Stimulated activated CD8-positive, alpha-beta memory T cell treated with anti-CD3 and anti-CD28 coated beads, Interleukin-2, amount 100 ng/mL, for 1 hour (primary cell): ENCODE results near the gene HGD.

ENCODE experiments used
- DNase-seq, 2 donors: peaks; one replicate each; pipeline ENCODE4 v3.0.0-alpha.2; 2020; ENCODE audit warnings: low read depth in 2 of 2

Gene HGD

GRCh38 chr3:120587332-120587975 lies 94.6 kb downstream of the HGD start:
- no peak for DNase-seq
